Left lobe of liver (tissue), 2 donors: ENCODE results near the gene HES5. TPM values are rescaled to one million over a fixed set of nuclear protein-coding genes. Genes with fewer than 3 reads are reported as not detected.

ENCODE experiments used
- ATAC-seq: fragments of 200-7000 bp; cut with Tn5 transposase; one replicate; pipeline ENCODE4 v1.9.1; 2020; ENCODE audit warnings: mild to moderate bottlenecking, moderate library complexity
- DNase-seq: peaks from one replicate; pipeline ENCODE4 v3.0.0-alpha.2; 2020; ENCODE audit warnings: low spot score
- total RNA-seq: library from RNA; stranded (reverse); gene quantifications from one replicate; pipeline ENCODE4 v1.2.1, GENCODE V29; 2021
- donor health status: DM: no; HTN: no; CAD: no; lungs with moderate emphysema.
- donor health status: DM: no; HTN: yes; CAD: no.

The HES5 gene
- total RNA-seq, 1 donor from 2014 or later = 0.28 TPM

GRCh38 chr1:2547210-2548067, 17.4 kb upstream of the HES5 start:
- no peak for ATAC-seq
- no peak for DNase-seq

GRCh38 chr1:2546515-2547209, 16.6 kb upstream of the HES5 start:
- peak; percentile 71 for ATAC-seq
- DNase-seq = peak; percentile 89

GRCh38 chr1:2545754-2546514, 15.9 kb upstream of the HES5 start:
- peak; percentile 92 for DNase-seq
- ATAC-seq = peak; percentile 63

- ATAC-seq (no peak), DNase-seq (no peak)
Observed at GRCh38 chr1:2544875-2545640, 15.0 kb upstream of the HES5 start.

- DNase-seq (no peak), ATAC-seq (no peak)
Observed at GRCh38 chr1:2544093-2544874, 14.2 kb upstream of the HES5 start.

GRCh38 chr1:2543543-2544092, 13.6 kb upstream of the HES5 start:
- DNase-seq (no peak), ATAC-seq (no peak)

GRCh38 chr1:2542246-2542915, 12.3 kb upstream of the HES5 start:
- ATAC-seq = no peak
- DNase-seq = no peak

GRCh38 chr1:2541619-2542245, 11.7 kb upstream of the HES5 start:
- no peak for DNase-seq
- no peak for ATAC-seq

GRCh38 chr1:2540816-2541492, 10.9 kb upstream of the HES5 start:
- no peak for DNase-seq

GRCh38 chr1:2539312-2539907, 9.3 kb upstream of the HES5 start:
- ATAC-seq = no peak
- no peak for DNase-seq

More at GRCh38 chr1:2540816-2541492, 10.9 kb upstream of the HES5 start:
- no peak for ATAC-seq

- DNase-seq = no peak
- ATAC-seq = no peak
Observed at GRCh38 chr1:2538872-2539271, 8.8 kb upstream of the HES5 start.

GRCh38 chr1:2538376-2538775, 8.3 kb upstream of the HES5 start:
- ATAC-seq = no peak
- no peak for DNase-seq

- no peak for ATAC-seq
- DNase-seq = no peak
Observed at GRCh38 chr1:2537784-2538115, 7.7 kb upstream of the HES5 start.

GRCh38 chr1:2535981-2536380, 5.9 kb upstream of the HES5 start:
- DNase-seq (no peak), ATAC-seq (no peak)

- DNase-seq (no peak), ATAC-seq (no peak)
Observed at GRCh38 chr1:2535455-2535854, 5.4 kb upstream of the HES5 start.

- DNase-seq (no peak), ATAC-seq (no peak)
Observed at GRCh38 chr1:2534687-2535441, 4.8 kb upstream of the HES5 start.

- ATAC-seq (no peak), DNase-seq (no peak)
Observed at GRCh38 chr1:2534315-2534686, 4.2 kb upstream of the HES5 start.
